Ovary (tissue), 9 donors: ENCODE data around the gene VEPH1. TPM values are rescaled to one million over a fixed set of nuclear protein-coding genes. Genes with fewer than 3 reads are reported as not detected.
"Not testable (repeated sequence)": the region's sequence is repeated elsewhere in the genome, so short reads cannot be mapped to it uniquely, and the experiment has no call there.

Experiments used
- DNase-seq, 5 donors: peaks; one replicate each; pipeline ENCODE4 v3.0.0-alpha.2; 2019 to 2020
- H3K27ac ChIP-seq, 2 donors: fragments of 200-600 bp; one replicate each; pipeline versions ENCODE4 v1.5.1 to v1.8.0; 2019 to 2022
- H3K27me3 ChIP-seq: fragments of 200-600 bp; one replicate; pipeline ENCODE4 v1.8.0; 2022
- H3K36me3 ChIP-seq: fragments of 200-600 bp; sonication (generic); one replicate; pipeline ENCODE4 v1.5.1; 2019
- H3K4me1 ChIP-seq: one replicate; pipeline ENCODE4 v1.8.1; 2013; ENCODE audit warnings: mild to moderate bottlenecking, moderate library complexity; ENCODE audit not compliant: insufficient read depth
- H3K4me3 ChIP-seq: fragments of 200-600 bp; sonication (generic); one replicate; pipeline ENCODE4 v1.5.1; 2017
- H3K9me3 ChIP-seq, 2 donors: fragments of 200-600 bp in 1 of 2; sonication (generic) in 1 of 2; one replicate each; pipeline versions ENCODE4 v1.5.1 to v1.8.1; 2013 to 2019; ENCODE audit warnings: mild to moderate bottlenecking in 1 of 2, moderate library complexity in 1 of 2
- CTCF ChIP-seq, 3 donors: fragments of 450-650 bp in 2 of 3; fragments of 200-600 bp in 1 of 3; IDR thresholded peaks; one replicate each; pipeline versions ENCODE4 v1.5.1 to v1.8.0; 2016 to 2022; ENCODE audit warnings: antibody characterized with exemption in 3 of 3, mild to moderate bottlenecking in 1 of 3
- EP300 ChIP-seq: sonication (generic); formaldehyde crosslinking; IDR thresholded peaks from one replicate; pipeline ENCODE4 v1.6.1; 2017; ENCODE audit warnings: antibody characterized with exemption
- POLR2A ChIP-seq: fragments of 450-650 bp; IDR thresholded peaks from one replicate; pipeline ENCODE4 v1.6.1; 2017; ENCODE audit warnings: antibody characterized with exemption, mild to moderate bottlenecking, moderate library complexity
- WGBS, 3 donors: extraction: QIAGEN DNeasy Blood & Tissue Kit in 1 of 3; methylation state at CpG; one replicate each; pipeline versions ENCODE4 v1.1.5 to v1.1.7; 2013 to 2017; 5-methylcytosine and 5-hydroxymethylcytosine counted together
- intact Hi-C, 4 donors: fragments of 100-400 bp; cut with DNase I; formaldehyde crosslinking; loops; one replicate each; pipeline versions ENCODE4 v1.11.0 to v1.15.1; 2022 to 2023
- polyA plus RNA-seq, 2 donors: library from polyadenylated mRNA; stranded (reverse); fragments of 200-250 nt in 1 of 2; fragments of 350-450 nt in 1 of 2; fragmentation: Illumina TruSeq in 1 of 2; extraction: RNeasy Lipid Tissue Mini Kit (QIAGEN cat#74804) in 1 of 2; gene quantifications; one replicate each; pipeline ENCODE4 v1.2.3, GENCODE V29; 2013 to 2014
- total RNA-seq, 7 donors: library from RNA; depleted of rRNA in 2 of 7; stranded (reverse); fragments of >200 nt in 2 of 7; fragmentation: NEBNext Ultra II Directional in 3 of 7; extraction: Animal tissue kit (Norgen Biotek cat#: 25700) in 3 of 7; gene quantifications; one replicate each; pipeline versions ENCODE4 v1.1.0 to v1.2.4, GENCODE V29; 2016 to 2023
- donor health status: DM: no; HTN: no; CAD: no; lungs with moderate emphysema.
- donor health status: DM: no; HTN: no; CAD: no.
- donor health status: Bipolar disorder and iron deficiency.
- donor health status: DM: yes; HTN: yes; CAD: no.
- donor health status: DM: no; HTN: no; CAD: no.
- donor health status: DM: yes; HTN: yes; CAD: no.

Gene VEPH1
- total and polyA plus RNA-seq, 9 donors, result 0.23 to 4.6 (median 1.3) TPM; not detected in 1

GRCh38 chr3:157355276-157355675, 147.9 kb downstream of the VEPH1 start:
- no peaks in the 10 kb centered on the region for H3K9me3 ChIP-seq
- 77 to 90% (median 84%) methylated on average over 2 of the region's 2 CpGs for WGBS, 3 donors
- TF ChIP-seq EP300 (no peak), CTCF (IDR thresholded peaks at IDR 0.05) (no peak), POLR2A (no peak)
- H3K36me3 ChIP-seq, result no peaks in the 10 kb centered on the region
- no peak for DNase-seq
- no peaks in the 10 kb centered on the region for H3K4me1 ChIP-seq
- no peak overlapping the region for H3K4me3 ChIP-seq
- H3K27me3 ChIP-seq, result no peaks in the 10 kb centered on the region
- H3K27ac ChIP-seq, result no peak overlapping the region
- intact Hi-C loops, result no loop called here

GRCh38 chr3:157354722-157355121, 148.5 kb downstream of the VEPH1 start:
- TF ChIP-seq EP300 (no peak), POLR2A (no peak), CTCF (IDR thresholded peaks at IDR 0.05) (no peak)
- H3K27ac ChIP-seq, result no peak overlapping the region
- no peaks in the 10 kb centered on the region for H3K36me3 ChIP-seq
- DNase-seq, result no peak
- no peaks in the 10 kb centered on the region for H3K4me1 ChIP-seq
- no peaks in the 10 kb centered on the region for H3K9me3 ChIP-seq
- intact Hi-C loops, result no loop called here
- no peak overlapping the region for H3K4me3 ChIP-seq
- 15 to 35% (median 27%) methylated on average over 1 of the region's 1 CpG for WGBS, 3 donors
- no peaks in the 10 kb centered on the region for H3K27me3 ChIP-seq

- no peaks in the 10 kb centered on the region for H3K9me3 ChIP-seq
- no peak for DNase-seq
- H3K4me1 ChIP-seq, result no peaks in the 10 kb centered on the region
- intact Hi-C loops, result no loop called here
- TF ChIP-seq EP300, result no peak
- TF ChIP-seq CTCF (IDR thresholded peaks at IDR 0.05), result no peak
- no peak for TF ChIP-seq POLR2A
- no peaks in the 10 kb centered on the region for H3K27me3 ChIP-seq
- H3K36me3 ChIP-seq, result no peaks in the 10 kb centered on the region
- no peak overlapping the region for H3K27ac ChIP-seq
- WGBS, 3 donors, result 92 to 98% (median 93%) methylated on average over 1 of the region's 1 CpG
- H3K4me3 ChIP-seq, result no peak overlapping the region
These were observed 149.0 kb downstream of the VEPH1 start for GRCh38 chr3:157354254-157354653.

- H3K4me3 ChIP-seq, result no peak overlapping the region
- intact Hi-C loops, result no loop called here
- H3K9me3 ChIP-seq, result no peaks in the 10 kb centered on the region
- TF ChIP-seq EP300, result no peak
- no peak for TF ChIP-seq CTCF (IDR thresholded peaks at IDR 0.05)
- no peak for TF ChIP-seq POLR2A
- H3K27ac ChIP-seq, result no peak overlapping the region
- H3K27me3 ChIP-seq, result no peaks in the 10 kb centered on the region
- no peaks in the 10 kb centered on the region for H3K36me3 ChIP-seq
- DNase-seq, result no peak
- WGBS, 3 donors, result 80 to 98% (median 92%) methylated on average over 4 of the region's 4 CpGs
- no peaks in the 10 kb centered on the region for H3K4me1 ChIP-seq
These were observed 149.6 kb downstream of the VEPH1 start for GRCh38 chr3:157353652-157354051.

GRCh38 chr3:157351981-157352380, 151.2 kb downstream of the VEPH1 start:
- intact Hi-C loops, result no loop called here
- WGBS, 3 donors, result 41 to 85% (median 73%) methylated on average over 1 of the region's 1 CpG
- no peaks in the 10 kb centered on the region for H3K4me1 ChIP-seq

GRCh38 chr3:157350651-157351050, 152.6 kb downstream of the VEPH1 start:
- H3K27me3 ChIP-seq, H3K4me1 ChIP-seq, H3K9me3 ChIP-seq, H3K4me3 ChIP-seq, intact Hi-C loops, H3K27ac ChIP-seq, H3K36me3 ChIP-seq, DNase-seq: not testable (repeated sequence)
- 74 to 94% (median 87%) methylated on average over 2 of the region's 2 CpGs for WGBS, 3 donors

More at GRCh38 chr3:157351981-157352380, 151.2 kb downstream of the VEPH1 start:
- no peak for DNase-seq
- Histone ChIP-seq H3K9me3 (no peaks in the 10 kb centered on the region), H3K27me3 (no peaks in the 10 kb centered on the region), H3K27ac (no peak overlapping the region), H3K4me3 (no peak overlapping the region), H3K36me3 (no peaks in the 10 kb centered on the region)
- TF ChIP-seq POLR2A (no peak), CTCF (IDR thresholded peaks at IDR 0.05) (no peak), EP300 (no peak)
